ENCODE results near the gene KSR2.

The KSR2 gene

DNA sequence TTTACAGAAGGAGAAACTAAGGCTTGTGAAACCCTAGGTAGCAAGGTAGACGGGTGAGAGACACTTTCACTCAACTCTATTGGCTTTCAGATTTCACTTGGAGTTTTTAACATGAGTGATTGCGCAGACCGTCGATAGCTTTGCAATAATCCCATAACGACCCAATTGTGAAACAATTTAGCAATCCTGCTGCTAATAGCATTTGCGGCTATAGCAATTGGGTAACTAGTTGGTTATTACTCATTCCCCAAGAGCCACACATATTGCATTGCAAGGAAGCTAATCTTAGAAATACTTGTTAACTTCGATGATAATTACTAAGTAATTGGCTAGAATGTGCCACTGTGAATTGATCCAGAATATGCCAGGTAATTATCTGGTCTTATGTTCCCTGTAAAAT is 447.4 kb downstream of the KSR2 start:
- no peak for DNase-seq

DNA sequence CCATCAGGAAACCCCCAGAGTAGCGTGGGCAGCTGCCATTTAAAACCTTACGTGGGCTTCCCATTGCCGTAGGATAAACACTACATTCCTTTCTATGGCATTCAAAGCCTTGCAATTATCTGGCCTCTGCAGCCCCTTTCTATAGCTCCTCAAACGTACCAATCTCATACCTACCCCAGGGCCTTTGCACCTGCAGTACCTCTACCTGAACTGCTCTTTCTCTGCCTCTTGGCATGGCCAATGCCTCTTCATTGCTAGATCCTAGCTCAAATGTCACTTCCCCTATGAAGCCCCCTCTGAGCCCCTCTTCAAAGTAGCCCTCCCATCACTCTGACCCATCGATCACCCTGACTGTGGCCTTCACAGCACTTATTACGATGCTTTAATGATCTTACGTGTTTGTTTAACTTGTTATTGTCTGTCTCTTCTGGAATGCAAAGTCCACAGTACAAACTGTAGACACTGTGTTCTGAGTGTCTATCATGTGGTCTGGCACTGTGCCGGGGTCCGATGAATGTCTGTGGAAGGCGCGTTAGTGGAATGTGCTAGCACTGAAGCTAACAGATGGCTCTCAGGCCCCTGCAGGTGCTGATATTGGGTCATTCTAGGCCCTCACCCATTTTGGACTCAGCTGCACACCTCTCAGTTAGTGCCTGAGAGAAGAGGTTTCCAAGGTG is 450.1 kb downstream of the KSR2 start:
- DNase-seq, result no peak

GRCh38 chr12:117517219-117517739 is 451.5 kb downstream of the KSR2 start:
- no peak for DNase-seq

GRCh38 chr12:117516034-117516433 is 452.8 kb downstream of the KSR2 start:
- no peak for DNase-seq

- DNase-seq, result no peak
Observed at GRCh38 chr12:117514016-117514415, 454.8 kb downstream of the KSR2 start.

GRCh38 chr12:117513353-117513752 is 455.4 kb downstream of the KSR2 start:
- DNase-seq, result no peak

- DNase-seq, result no peak
Observed at GRCh38 chr12:117508468-117508867, 460.3 kb downstream of the KSR2 start.

DNA sequence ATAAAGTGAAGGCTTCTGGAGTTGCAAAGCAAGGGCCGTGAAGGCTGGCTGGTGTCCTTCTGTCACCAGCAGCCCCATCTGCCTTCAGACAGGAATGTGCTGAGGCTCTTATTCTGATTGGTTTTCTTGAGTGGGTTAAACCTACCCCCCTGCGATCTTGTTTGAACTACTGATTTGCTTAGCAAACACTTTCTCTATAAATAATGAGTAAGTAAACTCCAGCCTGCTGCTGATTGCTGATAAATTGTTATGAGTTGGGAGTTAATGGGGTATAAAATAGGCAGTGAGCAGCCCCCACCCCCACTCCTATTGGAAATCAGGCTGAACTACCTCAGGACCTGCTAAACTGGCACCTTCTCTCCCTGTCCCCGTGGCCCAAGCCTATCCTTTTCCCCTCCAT is 461.2 kb downstream of the KSR2 start:
- no peak for DNase-seq

DNA sequence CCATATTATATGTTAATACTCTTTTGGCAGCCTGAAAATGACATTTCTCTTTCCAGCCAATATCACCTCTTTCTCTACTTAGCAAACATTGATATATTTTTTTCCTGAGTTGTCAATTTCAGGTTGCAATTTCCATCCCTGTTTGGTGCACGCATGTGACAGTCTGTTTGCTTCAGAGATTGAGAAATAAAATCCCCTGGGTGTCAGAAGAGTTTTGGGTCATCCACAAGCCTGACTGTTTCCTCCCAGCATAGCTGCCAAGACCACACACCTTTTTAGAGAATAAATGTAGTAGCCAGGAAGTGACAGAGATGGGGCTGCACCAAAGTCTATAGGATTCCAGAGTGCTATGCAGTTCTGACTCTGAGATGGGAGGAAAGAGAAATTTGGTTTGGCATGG is 462.5 kb downstream of the KSR2 start:
- DNase-seq, result no peak

DNA sequence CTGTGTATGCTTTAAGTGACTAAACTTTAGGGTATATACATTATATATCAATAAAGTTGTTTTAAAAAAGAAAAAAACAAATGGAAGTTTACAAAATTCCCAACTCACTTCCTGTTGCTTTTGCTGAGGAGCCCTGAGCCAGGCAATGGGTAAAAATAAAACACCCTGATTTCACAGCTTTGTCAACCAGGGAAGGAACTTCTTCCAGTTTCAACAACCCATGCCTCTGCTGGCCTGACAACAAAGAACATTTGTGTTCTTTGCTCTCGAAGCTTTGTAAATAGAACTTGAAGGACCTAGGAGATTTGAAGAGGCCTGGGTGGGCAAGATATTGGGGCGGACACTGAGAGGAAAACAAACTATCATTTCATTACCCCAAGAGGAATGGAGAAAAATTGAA is 466.2 kb downstream of the KSR2 start:
- no peak for DNase-seq

GRCh38 chr12:117502233-117502632 is 466.6 kb downstream of the KSR2 start:
- no peak for DNase-seq

- no peak for DNase-seq
Observed at GRCh38 chr12:117501076-117501869, 467.5 kb downstream of the KSR2 start.

DNA sequence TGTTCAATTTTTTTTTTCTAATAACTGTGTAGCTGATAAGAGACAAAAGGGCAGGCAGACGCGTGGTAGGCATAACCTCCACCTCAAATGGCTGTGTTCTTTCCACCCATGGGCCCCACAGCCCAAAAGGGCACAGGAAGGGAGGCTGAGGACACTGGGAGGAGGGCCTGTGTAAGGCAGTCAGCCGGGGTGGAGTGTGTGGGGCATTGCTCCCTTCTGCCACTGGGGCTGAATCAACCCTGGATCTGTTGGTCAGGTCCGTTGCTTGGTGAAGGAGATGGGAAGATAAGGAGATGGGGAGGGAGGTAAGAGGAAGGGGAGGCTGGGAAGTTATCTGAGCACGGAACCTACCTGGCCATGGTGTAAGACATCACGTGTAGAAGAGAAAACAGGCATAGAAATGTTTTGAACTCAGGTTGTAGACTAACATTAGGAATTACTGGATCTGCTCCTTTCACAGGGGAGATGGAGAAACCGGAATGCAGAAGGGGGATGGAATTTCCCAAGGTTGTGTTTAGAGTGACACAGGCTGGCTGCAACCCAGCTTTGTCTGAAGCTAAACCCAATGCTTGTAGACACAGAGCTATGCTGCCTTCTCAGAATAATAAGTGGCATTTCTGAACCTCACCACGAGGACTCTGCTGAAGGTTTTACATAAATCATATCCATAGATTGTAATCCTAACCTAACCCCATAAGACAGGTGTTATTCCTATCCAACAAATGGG is 468.9 kb downstream of the KSR2 start:
- no peak for DNase-seq

GRCh38 chr12:117498880-117499279 is 469.9 kb downstream of the KSR2 start:
- DNase-seq, result no peak

GRCh38 chr12:117498256-117498655 is 470.5 kb downstream of the KSR2 start:
- DNase-seq, result no peak

DNA sequence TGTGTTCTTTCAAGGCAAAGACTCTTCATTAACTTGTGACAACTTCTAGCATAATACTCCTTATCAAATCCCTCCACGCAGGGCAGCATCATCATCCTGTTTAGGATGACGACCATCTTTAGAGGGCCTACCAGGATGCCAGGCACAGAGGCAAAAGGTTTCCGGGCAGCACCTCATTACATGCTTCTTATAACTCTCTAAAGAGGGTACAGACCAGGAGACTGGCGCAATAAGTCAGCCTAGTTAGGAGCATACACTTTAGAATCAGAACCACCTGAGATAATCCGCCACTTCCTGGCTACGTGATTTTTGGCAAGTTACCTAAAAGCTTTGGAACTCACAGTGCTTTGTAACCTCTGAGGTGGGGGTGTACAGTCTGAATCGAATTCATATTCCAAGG is 471.4 kb downstream of the KSR2 start:
- DNase-seq, result no peak

DNA sequence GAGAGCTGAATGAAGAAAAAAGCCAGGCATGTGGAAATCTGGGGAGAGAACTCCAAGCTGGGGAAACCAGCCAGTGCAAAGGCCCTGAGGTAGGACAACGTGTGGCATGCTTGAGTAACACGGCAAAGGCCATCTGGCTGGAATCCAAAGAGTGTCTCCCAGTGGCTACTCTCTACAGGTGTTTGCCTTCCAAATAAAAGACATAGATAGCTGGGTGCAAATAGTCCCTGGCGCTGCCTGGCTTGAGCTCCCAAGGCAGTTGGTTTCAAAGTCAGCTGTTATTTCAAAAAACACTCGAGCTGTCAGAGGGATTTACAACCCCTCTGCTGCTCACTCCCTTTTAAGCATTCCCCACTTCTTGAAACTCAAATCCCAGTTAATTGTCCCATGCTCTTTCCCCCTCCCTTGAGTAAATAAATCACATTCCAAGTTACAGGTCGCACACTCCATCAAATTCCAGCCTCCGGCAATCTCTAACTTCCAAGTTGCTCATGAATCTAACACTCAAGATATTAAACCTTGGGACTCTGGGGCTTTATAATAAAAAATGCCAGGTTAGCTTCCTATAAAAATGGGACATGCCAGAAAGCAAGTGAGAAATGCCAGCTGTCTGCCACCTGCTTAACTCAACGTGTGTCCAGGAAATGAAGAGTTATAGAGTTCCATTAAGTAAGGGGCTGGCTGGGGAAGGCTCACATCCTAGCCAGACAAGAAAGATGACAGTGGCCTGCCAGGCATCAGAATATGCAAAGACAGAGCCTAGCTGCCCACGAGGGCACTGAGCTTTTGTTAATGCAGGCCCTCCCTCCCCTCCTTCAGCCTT is 473.7 kb downstream of the KSR2 start:
- DNase-seq, result no peak

DNA sequence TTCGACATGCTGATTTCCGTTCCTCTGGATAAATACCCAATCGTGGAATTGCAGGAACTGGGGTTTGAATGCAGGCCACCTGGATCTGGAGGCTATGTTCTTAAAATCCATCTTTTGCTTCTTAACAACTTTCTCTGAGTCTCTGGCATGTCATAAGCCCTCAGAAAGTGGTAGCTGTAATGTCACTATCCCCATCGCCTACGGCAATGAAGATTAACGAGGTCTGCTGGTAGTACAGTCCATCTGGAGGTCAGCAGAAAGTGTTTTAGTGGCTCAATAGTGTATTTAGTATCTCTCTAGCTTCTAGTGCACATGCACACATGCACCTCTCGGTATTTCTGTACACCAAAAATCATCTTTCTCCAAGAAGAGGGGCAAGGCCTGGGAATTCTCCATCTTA is 477.1 kb downstream of the KSR2 start:
- DNase-seq, result no peak

DNA sequence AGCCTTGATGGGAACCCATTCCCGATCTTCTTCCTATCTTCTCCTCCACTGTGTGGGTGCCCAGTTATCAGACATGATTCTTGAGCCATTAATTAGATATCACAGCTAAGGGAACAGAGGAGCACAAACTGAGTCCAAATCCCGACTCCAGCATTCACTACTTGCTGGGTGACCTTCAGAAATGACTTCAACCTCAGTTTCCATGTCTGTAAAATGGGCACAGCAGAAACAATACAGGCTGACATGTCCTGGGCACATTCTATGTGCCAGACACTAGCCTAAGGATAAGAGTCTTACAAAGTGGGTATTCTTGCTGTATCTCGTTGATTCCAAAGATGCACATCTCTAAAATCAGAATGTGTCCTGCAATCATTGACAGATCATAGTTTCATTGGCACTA is 478.7 kb downstream of the KSR2 start:
- DNase-seq, result no peak

DNA sequence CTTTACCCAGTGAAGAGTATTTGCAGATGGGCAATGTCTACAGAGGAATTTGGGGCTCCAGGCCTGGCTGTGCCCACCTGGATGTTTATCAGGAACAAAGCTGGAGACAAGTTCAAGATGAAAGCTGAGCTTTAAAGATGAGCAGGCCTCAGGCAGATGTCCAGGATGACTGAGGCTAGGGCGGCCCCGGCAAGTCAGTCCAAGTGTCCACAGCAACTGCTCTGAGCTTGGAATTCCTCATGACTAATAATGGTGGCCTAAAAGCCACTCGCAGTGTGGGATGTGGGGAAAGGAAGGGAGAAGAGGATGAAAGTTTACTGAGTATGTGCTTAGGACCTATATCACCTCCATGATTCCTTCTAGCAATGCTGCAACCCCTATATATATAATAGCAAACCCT is 479.1 kb downstream of the KSR2 start:
- no peak for DNase-seq

DNA sequence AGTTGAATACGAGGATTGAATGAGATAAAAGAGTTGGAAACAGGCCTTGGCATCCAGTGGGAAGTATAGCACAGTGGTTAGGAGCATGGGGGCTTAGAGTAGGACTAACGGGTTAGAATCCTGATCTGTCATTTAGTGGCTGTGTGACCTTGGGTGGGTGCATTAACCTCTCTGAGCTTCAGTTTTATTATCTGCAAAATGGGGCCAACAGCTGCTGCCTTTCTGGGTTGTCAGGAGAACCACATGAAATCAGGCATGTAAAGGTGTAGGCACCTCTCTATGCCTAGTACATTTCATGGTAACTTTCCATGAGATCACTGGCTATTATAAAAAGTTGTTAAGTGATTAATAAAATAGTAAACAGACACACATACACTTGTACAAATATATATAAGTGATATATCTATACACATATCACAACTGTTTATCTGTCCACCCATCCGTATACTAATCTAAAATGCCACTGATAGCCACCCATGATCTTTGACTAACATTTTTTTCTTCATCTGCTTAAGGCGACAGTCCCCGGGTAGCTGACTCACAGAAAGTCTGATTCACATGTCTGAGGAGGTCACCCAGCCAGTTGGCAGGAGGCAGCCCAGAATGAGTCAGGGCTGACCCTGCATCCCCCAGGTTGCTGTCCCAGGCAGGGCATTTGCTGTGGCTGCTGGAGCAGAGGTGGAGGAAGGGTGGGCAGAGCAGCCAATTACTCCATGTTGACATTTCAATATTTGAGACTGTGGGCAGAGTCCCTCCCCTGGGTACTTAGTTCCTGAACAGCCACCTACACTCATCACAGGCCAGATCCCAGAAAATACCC is 481.7 kb downstream of the KSR2 start:
- no peak for DNase-seq
